ENCODE results near the gene MROH8.

Gene MROH8

DNA sequence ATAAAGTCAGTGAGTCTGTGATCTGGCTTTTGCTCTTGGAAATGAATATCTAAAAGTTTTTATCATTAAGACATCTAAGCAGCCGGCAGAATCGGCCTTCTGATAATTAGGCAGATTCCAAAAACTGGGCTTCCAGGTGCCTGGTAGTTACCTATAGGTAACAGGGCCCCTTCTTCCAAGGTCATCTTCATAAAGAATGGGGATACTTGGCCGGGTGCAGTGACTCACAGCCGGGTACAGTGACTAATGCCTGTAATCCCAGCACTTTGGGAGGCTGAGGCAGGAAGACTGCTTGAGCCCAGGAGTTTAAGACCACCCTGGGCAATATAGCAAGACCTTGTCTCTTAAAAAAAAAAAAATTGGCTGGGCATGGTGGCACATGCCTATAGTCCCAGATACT is 70.7 kb downstream of the MROH8 start:
- H3K27me3 ChIP-seq: no peaks in the 10 kb centered on the region
- no peak overlapping the region for H3K4me3 ChIP-seq (ENCODE audit: low read depth in 1 of 2, low read length in 1 of 2)
- H3K9me3 ChIP-seq: no peaks in the 10 kb centered on the region
- H3K27ac ChIP-seq: no peak overlapping the region
- no peaks in the 10 kb centered on the region for H3K36me3 ChIP-seq
- no peaks in the 10 kb centered on the region for H3K4me1 ChIP-seq (ENCODE audit: control insufficient read depth in 1 of 2, insufficient read depth in 1 of 2, low read depth in 1 of 2, low read length in 1 of 2)
- TF ChIP-seq, protein P1, sequence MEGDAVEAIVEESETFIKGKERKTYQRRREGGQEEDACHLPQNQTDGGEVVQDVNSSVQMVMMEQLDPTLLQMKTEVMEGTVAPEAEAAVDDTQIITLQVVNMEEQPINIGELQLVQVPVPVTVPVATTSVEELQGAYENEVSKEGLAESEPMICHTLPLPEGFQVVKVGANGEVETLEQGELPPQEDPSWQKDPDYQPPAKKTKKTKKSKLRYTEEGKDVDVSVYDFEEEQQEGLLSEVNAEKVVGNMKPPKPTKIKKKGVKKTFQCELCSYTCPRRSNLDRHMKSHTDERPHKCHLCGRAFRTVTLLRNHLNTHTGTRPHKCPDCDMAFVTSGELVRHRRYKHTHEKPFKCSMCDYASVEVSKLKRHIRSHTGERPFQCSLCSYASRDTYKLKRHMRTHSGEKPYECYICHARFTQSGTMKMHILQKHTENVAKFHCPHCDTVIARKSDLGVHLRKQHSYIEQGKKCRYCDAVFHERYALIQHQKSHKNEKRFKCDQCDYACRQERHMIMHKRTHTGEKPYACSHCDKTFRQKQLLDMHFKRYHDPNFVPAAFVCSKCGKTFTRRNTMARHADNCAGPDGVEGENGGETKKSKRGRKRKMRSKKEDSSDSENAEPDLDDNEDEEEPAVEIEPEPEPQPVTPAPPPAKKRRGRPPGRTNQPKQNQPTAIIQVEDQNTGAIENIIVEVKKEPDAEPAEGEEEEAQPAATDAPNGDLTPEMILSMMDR (IDR thresholded peaks at IDR 0.05): no peak

DNA sequence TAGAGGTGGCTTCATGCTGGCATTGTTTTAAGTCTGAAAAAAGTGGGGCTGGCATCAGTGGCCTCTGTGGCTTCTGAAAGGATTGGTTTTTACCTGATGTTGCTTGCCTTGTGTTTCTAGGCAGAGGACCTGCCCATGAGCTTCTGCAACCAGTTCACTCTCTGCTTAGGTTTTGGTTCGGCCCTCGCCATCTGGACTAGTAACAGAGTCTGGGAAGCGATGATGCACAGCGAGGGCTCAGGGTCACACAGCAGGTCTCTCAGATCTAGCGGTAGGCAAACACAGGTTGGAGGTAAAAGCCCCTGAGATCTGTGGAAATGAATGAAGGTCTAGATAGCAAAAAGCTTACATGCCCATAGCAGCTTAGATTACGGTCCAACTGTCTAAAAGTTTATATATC is 76.8 kb downstream of the MROH8 start:
- no peaks in the 10 kb centered on the region for H3K4me1 ChIP-seq (ENCODE audit: control insufficient read depth in 1 of 2, insufficient read depth in 1 of 2, low read depth in 1 of 2, low read length in 1 of 2)
- H3K27me3 ChIP-seq: no peaks in the 10 kb centered on the region
- H3K4me3 ChIP-seq (ENCODE audit: low read depth in 1 of 2, low read length in 1 of 2): no peak overlapping the region
- TF ChIP-seq, protein P1 (IDR thresholded peaks at IDR 0.05): no peak
- no peak overlapping the region for H3K27ac ChIP-seq
- H3K36me3 ChIP-seq: no peaks in the 10 kb centered on the region
- no peaks in the 10 kb centered on the region for H3K9me3 ChIP-seq

DNA sequence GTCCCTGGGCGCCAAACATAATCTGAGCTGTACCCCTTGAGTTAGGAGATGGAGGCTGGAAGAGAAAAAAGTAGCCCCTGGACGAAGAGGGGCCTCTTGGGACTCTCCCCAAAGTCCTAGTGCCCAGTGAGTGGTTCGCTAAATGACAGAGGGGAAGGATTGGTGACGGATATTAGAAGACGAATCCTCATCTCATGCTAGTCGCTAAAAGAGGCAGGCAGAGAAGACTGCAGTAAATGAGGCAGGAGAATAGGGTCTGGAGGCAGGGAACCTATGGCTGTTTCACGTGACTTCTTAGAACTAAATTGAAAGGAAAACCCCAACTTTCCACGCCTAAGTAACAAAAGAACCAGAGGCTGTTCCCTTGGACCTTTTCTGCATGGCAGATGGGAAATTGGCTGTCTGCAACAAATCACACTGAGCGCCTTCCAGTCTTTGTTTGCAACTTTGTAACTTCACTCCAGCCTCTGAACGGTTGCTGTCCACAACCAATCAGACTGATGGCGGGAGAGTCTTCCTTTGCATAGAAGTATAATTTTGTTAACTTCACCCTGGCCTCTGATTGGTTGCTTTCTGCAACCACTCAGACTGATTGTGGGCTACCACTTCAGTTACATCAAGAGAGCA is 82.8 kb downstream of the MROH8 start:
- Histone ChIP-seq H3K4me3 (ENCODE audit: low read depth in 1 of 2, low read length in 1 of 2) (peak overlapping the region; percentile 79 to 87), H3K9me3 (no peaks in the 10 kb centered on the region), H3K27ac (no peak overlapping the region), H3K4me1 (ENCODE audit: control insufficient read depth in 1 of 2, insufficient read depth in 1 of 2, low read depth in 1 of 2, low read length in 1 of 2) (peaks cover 4 to 13% of the 10 kb centered on the region in 2 experiments), H3K36me3 (no peaks in the 10 kb centered on the region), H3K27me3 (no peaks in the 10 kb centered on the region)
- TF ChIP-seq, protein P1 (IDR thresholded peaks at IDR 0.05): no peak

DNA sequence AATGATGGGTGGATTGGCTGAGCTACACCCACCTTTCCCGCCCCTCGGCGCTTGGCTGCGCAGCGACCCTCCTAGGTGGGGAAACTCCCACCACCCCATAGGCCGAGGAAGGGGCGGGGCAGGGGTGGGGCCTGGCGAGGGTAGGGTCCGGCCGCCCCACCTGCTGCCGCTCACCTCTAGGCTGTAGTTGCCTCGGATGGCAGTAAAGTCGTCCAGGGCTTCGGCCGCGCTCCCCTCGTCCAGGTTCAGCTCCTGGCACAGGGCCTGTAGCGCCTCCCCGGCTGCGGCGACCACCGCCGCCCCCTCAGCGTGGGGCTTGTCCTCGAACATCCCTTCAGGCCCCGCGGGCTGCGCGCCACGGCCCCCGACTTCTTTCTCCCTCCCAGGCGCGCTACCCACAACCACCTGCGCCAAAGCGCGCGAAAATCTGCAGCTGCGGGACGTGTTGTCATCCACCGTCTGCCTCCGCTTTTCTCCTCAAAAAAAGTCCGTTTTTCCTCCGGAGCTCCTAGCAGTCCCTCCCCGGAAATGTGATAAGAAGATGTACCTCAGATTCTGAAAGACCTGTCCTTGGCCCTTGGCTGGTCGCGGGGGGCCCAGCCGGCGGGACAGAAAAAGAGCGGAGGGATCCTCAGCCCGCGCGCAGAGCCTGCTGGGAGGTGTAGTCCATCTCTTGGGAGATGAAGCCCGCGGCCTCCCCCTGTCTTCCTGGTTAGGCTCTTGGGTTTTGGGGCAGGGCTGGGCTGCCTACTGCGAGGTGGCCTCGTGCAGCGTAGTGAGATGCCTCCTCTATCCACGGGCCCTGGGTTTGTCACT is 83.5 kb downstream of the MROH8 start, which contains the start of gene RBL1:
RBL1 (minus strand) TSS at position 399 of the 816 bp plus-strand sequence; CDS start at position 330, 69 bp downstream.
- no peaks in the 10 kb centered on the region for H3K36me3 ChIP-seq
- H3K9me3 ChIP-seq: no peaks in the 10 kb centered on the region
- peak within 1 kb of the TSS; percentile 79 to 87 for H3K4me3 ChIP-seq (ENCODE audit: low read depth in 1 of 2, low read length in 1 of 2)
- H3K27me3 ChIP-seq: no peaks in the 10 kb centered on the region
- H3K4me1 ChIP-seq (ENCODE audit: control insufficient read depth in 1 of 2, insufficient read depth in 1 of 2, low read depth in 1 of 2, low read length in 1 of 2): peaks cover 4 to 13% of the 10 kb centered on the region in 2 experiments
- TF ChIP-seq, protein P1 (IDR thresholded peaks at IDR 0.05): no peak
- H3K27ac ChIP-seq: peak within 1 kb of the TSS; percentile 56

DNA sequence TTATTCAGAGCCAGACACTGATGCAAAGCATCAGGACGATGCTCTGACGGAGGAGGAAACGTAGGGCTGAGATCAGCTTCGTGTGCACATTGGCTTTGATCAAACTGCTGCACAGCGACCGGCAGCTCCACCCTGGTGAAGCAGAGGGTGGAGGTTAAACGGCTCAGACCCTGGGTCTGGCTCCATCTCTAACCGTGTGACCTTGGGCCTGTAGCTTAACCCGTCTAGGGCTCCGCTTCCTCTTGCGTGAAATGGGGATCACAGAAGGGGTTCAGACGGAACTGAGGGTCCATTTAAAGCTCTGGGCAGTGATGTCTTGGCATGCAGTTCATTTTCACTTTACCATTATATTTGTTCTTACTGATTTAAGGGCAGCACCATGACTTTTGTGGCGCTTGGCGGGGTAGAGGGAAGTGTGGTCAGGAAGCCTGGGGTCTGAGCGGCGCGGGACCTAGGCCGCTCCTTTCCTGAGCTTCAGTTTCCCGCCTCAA is 84.2 kb downstream of the MROH8 start:
- peak overlapping the region; percentile 56 for H3K27ac ChIP-seq
- no peaks in the 10 kb centered on the region for H3K27me3 ChIP-seq
- no peaks in the 10 kb centered on the region for H3K36me3 ChIP-seq
- TF ChIP-seq, protein P1 (IDR thresholded peaks at IDR 0.05): no peak
- H3K4me3 ChIP-seq (ENCODE audit: low read depth in 1 of 2, low read length in 1 of 2): peak overlapping the region; percentile 79 to 87
- no peaks in the 10 kb centered on the region for H3K9me3 ChIP-seq
- H3K4me1 ChIP-seq (ENCODE audit: control insufficient read depth in 1 of 2, insufficient read depth in 1 of 2, low read depth in 1 of 2, low read length in 1 of 2): peaks cover 7 to 18% of the 10 kb centered on the region in 2 experiments
